Heart left ventricle (tissue), 16 donors: ENCODE data around the gene POLR1A. TPM values are rescaled to one million over a fixed set of nuclear protein-coding genes. Genes with fewer than 3 reads are reported as not detected.

Experiments used
- ATAC-seq, 4 donors: fragments of 200-7000 bp; cut with Tn5 transposase; one replicate each; pipeline ENCODE4 v1.9.1; 2020 to 2022; ENCODE audit warnings: moderate library complexity in 4 of 4, mild to moderate bottlenecking in 3 of 4, moderate number of reproducible peaks in 1 of 4
- DNase-seq, 5 donors: peaks; one replicate each; pipeline ENCODE4 v3.0.0-alpha.2; 2020
- H3K27ac ChIP-seq, 12 donors: fragments of 200-600 bp; sonication (generic) in 4 of 12; one replicate each; pipeline versions ENCODE4 v1.5.0 to v1.8.0; 2016 to 2022; ENCODE audit warnings: mild to moderate bottlenecking in 2 of 12
- H3K27me3 ChIP-seq, 9 donors: fragments of 200-600 bp; sonication (generic) in 2 of 9; one replicate each; pipeline versions ENCODE4 v1.5.1 to v1.8.0; 2016 to 2022; ENCODE audit warnings: mild to moderate bottlenecking in 3 of 9
- H3K36me3 ChIP-seq, 9 donors: fragments of 200-600 bp; sonication (generic) in 2 of 9; one replicate each; pipeline versions ENCODE4 v1.5.0 to v1.8.0; 2018 to 2022; ENCODE audit warnings: mild to moderate bottlenecking in 2 of 9
- H3K4me1 ChIP-seq, 12 donors: fragments of 200-600 bp; sonication (generic) in 4 of 12; one replicate each; pipeline versions ENCODE4 v1.5.0 to v1.8.0; 2016 to 2022; ENCODE audit warnings: mild to moderate bottlenecking in 3 of 12
- H3K4me3 ChIP-seq, 12 donors: fragments of 200-600 bp; sonication (generic) in 4 of 12; one replicate each; pipeline versions ENCODE4 v1.5.0 to v1.8.0; 2017 to 2022; ENCODE audit warnings: mild to moderate bottlenecking in 9 of 12, moderate library complexity in 4 of 12
- H3K9me3 ChIP-seq, 12 donors: fragments of 200-600 bp; sonication (generic) in 4 of 12; one replicate each; pipeline versions ENCODE4 v1.5.0 to v1.8.0; 2016 to 2022; ENCODE audit warnings: mild to moderate bottlenecking in 1 of 12
- CTCF ChIP-seq, 12 donors: fragments of 200-600 bp; sonication (generic) in 4 of 12; IDR thresholded peaks; one replicate each; pipeline versions ENCODE4 v1.5.0 to v1.8.0; 2018 to 2022; ENCODE audit warnings: antibody characterized with exemption in 12 of 12, mild to moderate bottlenecking in 5 of 12
- POLR2A ChIP-seq, 2 donors: fragments of 450-650 bp; IDR thresholded peaks; one replicate each; pipeline ENCODE4 v1.6.1; 2017; ENCODE audit warnings: antibody characterized with exemption in 2 of 2, mild to moderate bottlenecking in 2 of 2, moderate library complexity in 2 of 2
- WGBS, 4 donors: extraction: QIAGEN DNeasy Blood & Tissue Kit in 2 of 4; methylation state at CpG; one replicate each; pipeline versions ENCODE4 v1.1.5 to v1.1.7; 2013 to 2018; 5-methylcytosine and 5-hydroxymethylcytosine counted together
- intact Hi-C, 10 donors: fragments of 100-400 bp; cut with DNase I; formaldehyde crosslinking; loops; one replicate each; pipeline versions ENCODE4 v1.11.1 to v1.14.2; 2022
- polyA plus RNA-seq, 2 donors: library from polyadenylated mRNA; stranded (reverse); fragments of 200-250 nt; gene quantifications; one replicate each; pipeline ENCODE4 v1.2.3, GENCODE V29; 2013
- total RNA-seq, 9 donors: library from RNA; depleted of rRNA in 2 of 9; stranded (reverse); fragments of >200 nt in 2 of 9; fragmentation: NEBNext Ultra II Directional in 3 of 9; extraction: Animal tissue kit (Norgen Biotek cat#: 25700) in 3 of 9; gene quantifications; one replicate each; pipeline versions ENCODE4 v1.1.0 to v1.2.4, GENCODE V29; 2016 to 2023
- donor health status: ischemic (EF 13 %, LVEDD 7.1; RV severe dilation, severe dysfunction).
- donor health status: healthy with polysubstance abuse.
- donor health status: DM: no; HTN: yes; CAD: no.
- donor health status: DM: no; HTN: no; CAD: no.
- donor health status: ischemic (EF 25% LVEDD 6.9; RV normal size, moderate dysfunction).
- donor health status: ischemic (EF 25% LVEDD 5.7; RV mildly dilated, moderate dysfunction).
- donor health status: healthy.
- donor health status: DM: yes; HTN: yes; CAD: no.
- donor health status: ischemic (EF 35%, LVEDD 5.7; RV mildly dilated, moderate dysfunction).
- donor health status: nonischemic (EF 11% LVEDD 7.7; RV severe dilation, severe dysfunction).
- donor health status: DM: yes; HTN: yes; CAD: no.
- donor health status: PGD.
- donor health status: ischemic (EF 29% LVEDD 5.4; RV normal size, mild dysfunction).
- donor health status: nonischemic (EF 23%, LVEDD 6.1; RV moderate dilation, normal function).

POLR1A gene
- total and polyA plus RNA-seq, 11 donors = 4.2 to 25.4 (median 17.7) TPM

- 74 to 81% (median 78%) methylated on average over 2 of the region's 2 CpGs for WGBS, 4 donors
- intact Hi-C loops = no loop called here
- TF ChIP-seq CTCF (IDR thresholded peaks at IDR 0.05) = no peak
- TF ChIP-seq POLR2A (IDR thresholded peaks at IDR 0.05) = no peak
- no peaks in the 10 kb centered on the region for H3K4me1 ChIP-seq
- no peak overlapping the region for H3K4me3 ChIP-seq
- no peak overlapping the region for H3K27ac ChIP-seq
- ATAC-seq (no peak), DNase-seq (no peak)
- H3K36me3 ChIP-seq = no peaks in the 10 kb centered on the region
- peaks cover 0 to 33% (median 13%) of the 10 kb centered on the region in 12 donors for H3K9me3 ChIP-seq
- H3K27me3 ChIP-seq = peaks cover 0 to 3% (median 0%) of the 10 kb centered on the region in 9 donors
These were observed 99.2 kb downstream of the POLR1A start for GRCh38 chr2:86006524-86006923.

GRCh38 chr2:86003967-86004366 is 101.7 kb downstream of the POLR1A start:
- H3K9me3 ChIP-seq = peaks cover 0 to 33% (median 13%) of the 10 kb centered on the region in 12 donors
- TF ChIP-seq CTCF (IDR thresholded peaks at IDR 0.05) (no peak), POLR2A (IDR thresholded peaks at IDR 0.05) (no peak)
- DNase-seq (no peak), ATAC-seq (no peak)
- H3K4me3 ChIP-seq = no peak overlapping the region
- H3K27ac ChIP-seq = no peak overlapping the region
- peaks cover 0 to 24% (median 15%) of the 10 kb centered on the region in 12 donors for H3K4me1 ChIP-seq
- intact Hi-C loops = no loop called here
- no peaks in the 10 kb centered on the region for H3K36me3 ChIP-seq
- WGBS, 4 donors = 91 to 96% (median 93%) methylated on average over 3 of the region's 3 CpGs
- H3K27me3 ChIP-seq = peaks cover 0 to 3% (median 0%) of the 10 kb centered on the region in 9 donors

- peaks cover 0 to 33% (median 13%) of the 10 kb centered on the region in 12 donors for H3K9me3 ChIP-seq
These were observed 102.6 kb downstream of the POLR1A start for GRCh38 chr2:86003104-86003503.

GRCh38 chr2:86002375-86002774 is 103.3 kb downstream of the POLR1A start:
- intact Hi-C loops = no loop called here
- ATAC-seq = no peak
- Histone ChIP-seq H3K27me3 (peaks cover 0 to 3% (median 0%) of the 10 kb centered on the region in 9 donors), H3K4me3 (no peak overlapping the region), H3K4me1 (peaks cover 0 to 40% (median 31%) of the 10 kb centered on the region in 12 donors), H3K9me3 (peaks cover 0 to 30% (median 13%) of the 10 kb centered on the region in 12 donors), H3K36me3 (no peaks in the 10 kb centered on the region), H3K27ac (no peak overlapping the region)
- no peak for DNase-seq
- WGBS, 4 donors = 90 to 94% (median 92%) methylated on average over 4 of the region's 4 CpGs
- TF ChIP-seq CTCF (IDR thresholded peaks at IDR 0.05) (no peak), POLR2A (IDR thresholded peaks at IDR 0.05) (no peak)

More at GRCh38 chr2:86003104-86003503, 102.6 kb downstream of the POLR1A start:
- H3K27ac ChIP-seq = no peak overlapping the region
- H3K4me3 ChIP-seq = no peak overlapping the region
- intact Hi-C loops = no loop called here
- DNase-seq (no peak), ATAC-seq (no peak)
- H3K36me3 ChIP-seq = no peaks in the 10 kb centered on the region
- TF ChIP-seq CTCF (IDR thresholded peaks at IDR 0.05) (no peak), POLR2A (IDR thresholded peaks at IDR 0.05) (no peak)
- WGBS, 4 donors = 82 to 87% (median 86%) methylated on average over 1 of the region's 1 CpG
- peaks cover 0 to 3% (median 0%) of the 10 kb centered on the region in 9 donors for H3K27me3 ChIP-seq
- peaks cover 0 to 33% (median 23%) of the 10 kb centered on the region in 12 donors for H3K4me1 ChIP-seq
